Measurements from ENCODE around the gene ANXA2R. TPM values are rescaled to one million over a fixed set of nuclear protein-coding genes. Genes with fewer than 3 reads are reported as not detected.

Gene ANXA2R
- polyA plus RNA-seq, 1 donor from 2014 or later: not detected

DNA sequence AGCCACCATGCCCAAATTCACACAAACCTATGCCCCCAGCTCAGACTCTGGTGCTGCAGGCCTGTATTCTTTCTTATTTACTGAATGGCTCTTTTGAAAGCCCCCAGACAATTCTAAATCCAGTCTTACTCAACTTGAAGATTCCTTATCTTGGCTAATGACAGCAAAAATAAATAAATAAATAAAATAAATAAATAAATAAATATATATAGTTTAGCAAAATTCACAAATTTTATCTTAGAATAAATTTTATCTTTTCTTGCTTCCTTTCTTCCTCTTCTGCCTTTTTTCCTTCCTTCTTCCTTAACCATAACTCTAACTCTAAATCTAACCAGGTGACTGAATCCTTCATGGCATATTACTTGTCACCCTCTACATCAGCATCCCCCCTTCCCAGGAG, 25.6 kb downstream of the ANXA2R start:
- Histone ChIP-seq H4K20me1 (ENCODE audit: insufficient read depth) (no peaks in the 10 kb centered on the region), H3K27me3 (ENCODE audit: insufficient read depth, low read depth, low read length) (peaks cover 79% of the 10 kb centered on the region), H3K9me2 (ENCODE audit: insufficient read depth, low read length) (no peaks in the 10 kb centered on the region), H3K27ac (ENCODE audit: low read length) (no peak overlapping the region), H2AFZ (ENCODE audit: low read depth, low read length) (no peak overlapping the region), H3K9me3 (ENCODE audit: low read length) (no peaks in the 10 kb centered on the region), H3K4me3 (ENCODE audit: low read length) (no peak overlapping the region), H3F3A (ENCODE audit: insufficient read depth, low read length, poor library complexity, severe bottlenecking) (no peaks in the 10 kb centered on the region), H3K4me2 (ENCODE audit: low read length) (no peak overlapping the region), H3K79me2 (replicated peaks; ENCODE audit: insufficient read depth, low read length) (no peaks in the 10 kb centered on the region), H3K36me3 (ENCODE audit: insufficient read depth, low read length) (no peaks in the 10 kb centered on the region), H3K9ac (ENCODE audit: low read length) (no peak overlapping the region)
- TF ChIP-seq TAF1 (IDR thresholded peaks at IDR 0.05; ENCODE audit: low read depth) (no peak), EP300 (conservative IDR thresholded peaks at IDR 0.05; ENCODE audit: poor library complexity, severe bottlenecking) (no peak), MXI1 (conservative IDR thresholded peaks at IDR 0.05; ENCODE audit: poor library complexity, severe bottlenecking) (no peak), POLR2AphosphoS5 (IDR thresholded peaks at IDR 0.05) (no peak), REST (IDR thresholded peaks at IDR 0.05; ENCODE audit: borderline replicate concordance) (no peak), SMC3 (conservative IDR thresholded peaks at IDR 0.05; ENCODE audit: poor library complexity) (no peak), RAD21 (conservative IDR thresholded peaks at IDR 0.05) (no peak), EZH2 (IDR thresholded peaks at IDR 0.05; ENCODE audit: borderline replicate concordance, insufficient read depth, low read length, poor library complexity, severe bottlenecking) (no peak)
- TF ChIP-seq, protein P1, sequence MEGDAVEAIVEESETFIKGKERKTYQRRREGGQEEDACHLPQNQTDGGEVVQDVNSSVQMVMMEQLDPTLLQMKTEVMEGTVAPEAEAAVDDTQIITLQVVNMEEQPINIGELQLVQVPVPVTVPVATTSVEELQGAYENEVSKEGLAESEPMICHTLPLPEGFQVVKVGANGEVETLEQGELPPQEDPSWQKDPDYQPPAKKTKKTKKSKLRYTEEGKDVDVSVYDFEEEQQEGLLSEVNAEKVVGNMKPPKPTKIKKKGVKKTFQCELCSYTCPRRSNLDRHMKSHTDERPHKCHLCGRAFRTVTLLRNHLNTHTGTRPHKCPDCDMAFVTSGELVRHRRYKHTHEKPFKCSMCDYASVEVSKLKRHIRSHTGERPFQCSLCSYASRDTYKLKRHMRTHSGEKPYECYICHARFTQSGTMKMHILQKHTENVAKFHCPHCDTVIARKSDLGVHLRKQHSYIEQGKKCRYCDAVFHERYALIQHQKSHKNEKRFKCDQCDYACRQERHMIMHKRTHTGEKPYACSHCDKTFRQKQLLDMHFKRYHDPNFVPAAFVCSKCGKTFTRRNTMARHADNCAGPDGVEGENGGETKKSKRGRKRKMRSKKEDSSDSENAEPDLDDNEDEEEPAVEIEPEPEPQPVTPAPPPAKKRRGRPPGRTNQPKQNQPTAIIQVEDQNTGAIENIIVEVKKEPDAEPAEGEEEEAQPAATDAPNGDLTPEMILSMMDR (IDR thresholded peaks at IDR 0.05; ENCODE audit: poor library complexity, severe bottlenecking): no peak

DNA sequence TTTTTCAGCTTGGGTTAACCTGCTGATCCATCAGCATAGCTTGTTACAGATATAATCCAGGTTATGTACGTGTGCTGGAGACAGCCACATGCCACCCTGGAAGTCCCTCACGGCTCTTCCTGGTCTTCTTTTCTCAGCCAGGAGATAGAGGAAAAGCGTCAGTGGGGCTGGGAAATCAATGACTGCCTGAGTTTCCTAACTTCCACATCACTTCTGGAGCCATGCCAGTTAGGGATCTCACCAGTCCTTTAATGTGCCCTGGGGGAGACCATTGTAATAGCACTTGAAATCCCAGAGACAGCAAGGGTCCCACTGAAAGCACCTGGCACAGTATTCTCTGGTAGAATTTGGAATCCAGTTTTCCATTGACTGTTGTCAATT, 29.2 kb downstream of the ANXA2R start:
- Histone ChIP-seq H3K79me2 (replicated peaks; ENCODE audit: insufficient read depth, low read length) (no peaks in the 10 kb centered on the region), H3K9me3 (ENCODE audit: low read length) (no peaks in the 10 kb centered on the region), H3K27ac (ENCODE audit: low read length) (no peak overlapping the region), H3K4me3 (ENCODE audit: low read length) (no peak overlapping the region), H3K36me3 (ENCODE audit: insufficient read depth, low read length) (no peaks in the 10 kb centered on the region), H3F3A (ENCODE audit: insufficient read depth, low read length, poor library complexity, severe bottlenecking) (no peaks in the 10 kb centered on the region), H3K9ac (ENCODE audit: low read length) (no peak overlapping the region), H3K27me3 (ENCODE audit: insufficient read depth, low read depth, low read length) (peaks cover 62% of the 10 kb centered on the region), H3K9me2 (ENCODE audit: insufficient read depth, low read length) (no peaks in the 10 kb centered on the region), H3K4me2 (ENCODE audit: low read length) (no peak overlapping the region), H4K20me1 (ENCODE audit: insufficient read depth) (no peaks in the 10 kb centered on the region), H2AFZ (ENCODE audit: low read depth, low read length) (no peak overlapping the region)
- TF ChIP-seq REST (IDR thresholded peaks at IDR 0.05; ENCODE audit: borderline replicate concordance) (no peak), RAD21 (conservative IDR thresholded peaks at IDR 0.05) (no peak), POLR2AphosphoS5 (IDR thresholded peaks at IDR 0.05) (no peak), EP300 (conservative IDR thresholded peaks at IDR 0.05; ENCODE audit: poor library complexity, severe bottlenecking) (no peak), SMC3 (conservative IDR thresholded peaks at IDR 0.05; ENCODE audit: poor library complexity) (no peak), EZH2 (IDR thresholded peaks at IDR 0.05; ENCODE audit: borderline replicate concordance, insufficient read depth, low read length, poor library complexity, severe bottlenecking) (no peak), MXI1 (conservative IDR thresholded peaks at IDR 0.05; ENCODE audit: poor library complexity, severe bottlenecking) (no peak), TAF1 (IDR thresholded peaks at IDR 0.05; ENCODE audit: low read depth) (no peak)
- TF ChIP-seq, protein P1 (IDR thresholded peaks at IDR 0.05; ENCODE audit: poor library complexity, severe bottlenecking): no peak

All from neural cell (in vitro differentiated cells).